ENCODE results near the gene VPS52.

Gene VPS52

GRCh38 chr6:33205191-33206026, 66.3 kb downstream of the VPS52 start:
- DNase-seq, result peak; percentile 94
- in situ Hi-C loops (cut with HindIII; ENCODE audit: low pct_ligation_motif_present, low pct_unique_long_range_greater_than_20kb, low sequenced_read_pairs), result no loop called here

DNA sequence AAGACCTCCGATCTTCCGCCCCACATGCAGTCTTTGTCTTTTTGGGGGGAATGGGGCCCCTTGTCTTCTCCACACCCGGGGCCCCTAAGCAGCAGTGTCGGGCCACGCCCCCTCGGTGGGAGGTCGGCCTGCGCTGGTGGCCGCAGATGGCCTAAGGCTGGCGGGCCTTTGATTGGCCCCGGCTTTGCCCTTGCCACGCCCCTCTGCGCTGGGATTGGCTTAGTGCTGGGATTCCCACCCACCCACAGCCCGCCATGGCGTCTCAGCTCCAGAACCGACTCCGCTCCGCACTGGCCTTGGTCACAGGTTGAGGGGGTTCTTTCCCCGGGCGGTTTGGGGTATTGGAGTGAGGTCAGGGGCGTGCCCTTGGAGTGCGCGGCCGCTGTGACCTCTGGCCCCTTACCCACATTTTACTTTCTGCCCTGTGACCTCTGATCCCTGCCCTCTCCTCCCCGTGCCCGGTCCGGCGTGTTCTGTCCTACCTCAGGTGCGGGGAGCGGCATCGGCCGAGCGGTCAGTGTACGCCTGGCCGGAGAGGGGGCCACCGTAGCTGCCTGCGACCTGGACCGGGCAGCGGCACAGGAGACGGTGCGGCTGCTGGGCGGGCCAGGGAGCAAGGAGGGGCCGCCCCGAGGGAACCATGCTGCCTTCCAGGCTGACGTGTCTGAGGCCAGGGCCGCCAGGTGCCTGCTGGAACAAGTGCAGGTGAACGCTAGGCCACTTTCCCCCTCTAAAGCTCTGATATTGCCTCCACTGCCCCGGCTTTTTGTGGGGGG, 67.1 kb downstream of the VPS52 start, which contains the start of gene HSD17B8:
TSS of gene HSD17B8 (plus strand) at position 241 of the 776 bp plus-strand sequence. CDS start at position 255, 14 bp downstream.
- DNase-seq, result peak; percentile 91
- in situ Hi-C loops (cut with HindIII; ENCODE audit: low pct_ligation_motif_present, low pct_unique_long_range_greater_than_20kb, low sequenced_read_pairs), result no loop called here

- no peak for DNase-seq
- in situ Hi-C loops (cut with HindIII; ENCODE audit: low pct_ligation_motif_present, low pct_unique_long_range_greater_than_20kb, low sequenced_read_pairs), result no loop called here
These were observed 67.6 kb downstream of the VPS52 start for GRCh38 chr6:33204165-33204414.

GRCh38 chr6:33203443-33204164, 68.1 kb downstream of the VPS52 start:
- in situ Hi-C loops (cut with HindIII; ENCODE audit: low pct_ligation_motif_present, low pct_unique_long_range_greater_than_20kb, low sequenced_read_pairs), result no loop called here
- no peak for DNase-seq

GRCh38 chr6:33202799-33203198, 68.9 kb downstream of the VPS52 start:
- in situ Hi-C loops (cut with HindIII; ENCODE audit: low pct_ligation_motif_present, low pct_unique_long_range_greater_than_20kb, low sequenced_read_pairs), result no loop called here
- no peak for DNase-seq

DNA sequence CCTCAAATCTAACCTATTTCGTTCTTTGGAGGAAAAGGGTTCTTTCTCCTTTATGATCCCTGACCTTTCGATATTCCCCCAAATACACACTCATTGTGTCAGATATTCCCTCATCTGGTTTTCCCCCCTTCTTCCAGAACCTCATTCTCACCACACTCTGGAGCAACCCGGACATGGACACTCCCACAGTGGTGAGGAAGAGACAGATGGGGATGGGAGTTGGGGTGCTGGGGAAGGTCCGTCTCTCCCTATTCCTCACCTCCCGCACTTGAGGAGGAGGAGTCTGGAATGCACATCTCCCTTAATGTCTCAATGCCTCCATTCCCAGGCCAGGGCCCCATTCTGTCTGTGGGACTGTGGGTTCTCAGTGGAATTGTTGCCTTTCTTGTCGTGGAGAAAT, 69.7 kb downstream of the VPS52 start:
- in situ Hi-C loops (cut with HindIII; ENCODE audit: low pct_ligation_motif_present, low pct_unique_long_range_greater_than_20kb, low sequenced_read_pairs), result no loop called here
- DNase-seq, result no peak

GRCh38 chr6:33201147-33201545, 70.5 kb downstream of the VPS52 start:
- in situ Hi-C loops (cut with HindIII; ENCODE audit: low pct_ligation_motif_present, low pct_unique_long_range_greater_than_20kb, low sequenced_read_pairs), result no loop called here
- DNase-seq, result no peak
